Parathyroid adenoma (tissue), 2 donors: ENCODE measurements around the gene PCSK2.

Source experiments
- H2AFZ ChIP-seq: fragments of 300-600 bp; sonication (generic); one replicate; pipeline ENCODE4 v1.7.0; 2017; ENCODE audit warnings: antibody characterized with exemption, mild to moderate bottlenecking
- H3K27ac ChIP-seq: fragments of 300-600 bp; sonication (generic); one replicate; pipeline ENCODE4 v1.7.0; 2017
- H3K27me3 ChIP-seq: fragments of 300-600 bp; sonication (generic); one replicate; pipeline ENCODE4 v1.7.0; 2017; ENCODE audit warnings: low read length; ENCODE audit not compliant: control insufficient read depth, insufficient read depth
- H3K36me3 ChIP-seq: fragments of 300-600 bp; sonication (generic); one replicate; pipeline ENCODE4 v1.7.0; 2017; ENCODE audit warnings: low read length; ENCODE audit not compliant: control insufficient read depth, insufficient read depth
- H3K4me1 ChIP-seq: fragments of 300-600 bp; sonication (generic); one replicate; pipeline ENCODE4 v1.7.0; 2017; ENCODE audit warnings: control low read depth
- H3K4me2 ChIP-seq: fragments of 300-600 bp; sonication (generic); one replicate; pipeline ENCODE4 v1.7.0; 2017; ENCODE audit warnings: low read length
- H3K4me3 ChIP-seq: fragments of 300-600 bp; sonication (generic); one replicate; pipeline ENCODE4 v1.7.0; 2017; ENCODE audit warnings: low read depth, low read length
- H3K79me2 ChIP-seq: fragments of 300-600 bp; sonication (generic); one replicate; pipeline ENCODE4 v1.7.0; 2017; ENCODE audit warnings: control low read depth
- H3K9ac ChIP-seq: fragments of 300-600 bp; sonication (generic); one replicate; pipeline ENCODE4 v1.7.0; 2017; ENCODE audit warnings: mild to moderate bottlenecking
- H3K9me3 ChIP-seq: fragments of 300-600 bp; sonication (generic); one replicate; pipeline ENCODE4 v1.7.0; 2017; ENCODE audit warnings: low read length; ENCODE audit not compliant: control insufficient read depth
- CTCF ChIP-seq: fragments of 300-600 bp; sonication (generic); IDR thresholded peaks from one replicate; pipeline ENCODE4 v1.7.0; 2017; ENCODE audit warnings: antibody characterized with exemption, mild to moderate bottlenecking
- donor health status: primary hyperparathyroidism.

Gene PCSK2

GRCh38 chr20:17470521-17470920 lies 243.7 kb downstream of the PCSK2 start:
- Histone ChIP-seq H3K9me3 (no peaks in the 10 kb centered on the region), H2AFZ (no peak overlapping the region), H3K9ac (no peak overlapping the region), H3K4me3 (no peak overlapping the region), H3K27me3 (no peaks in the 10 kb centered on the region), H3K27ac (no peak overlapping the region), H3K4me1 (no peaks in the 10 kb centered on the region), H3K36me3 (no peaks in the 10 kb centered on the region), H3K4me2 (no peak overlapping the region), H3K79me2 (no peaks in the 10 kb centered on the region)
- TF ChIP-seq CTCF = no peak

GRCh38 chr20:17470973-17471372 lies 244.1 kb downstream of the PCSK2 start:
- Histone ChIP-seq H2AFZ (no peak overlapping the region), H3K4me1 (no peaks in the 10 kb centered on the region), H3K4me3 (no peak overlapping the region), H3K27me3 (no peaks in the 10 kb centered on the region), H3K9ac (no peak overlapping the region), H3K9me3 (no peaks in the 10 kb centered on the region), H3K79me2 (no peaks in the 10 kb centered on the region), H3K27ac (no peak overlapping the region), H3K36me3 (no peaks in the 10 kb centered on the region), H3K4me2 (no peak overlapping the region)
- TF ChIP-seq CTCF = no peak

GRCh38 chr20:17471606-17472187 lies 244.9 kb downstream of the PCSK2 start:
- no peak for TF ChIP-seq CTCF
- H3K4me3 ChIP-seq = no peak overlapping the region

GRCh38 chr20:17473659-17474058 lies 246.8 kb downstream of the PCSK2 start:
- H3K4me3 ChIP-seq = no peak overlapping the region
- H3K27me3 ChIP-seq = no peaks in the 10 kb centered on the region
- no peaks in the 10 kb centered on the region for H3K9me3 ChIP-seq
- H3K36me3 ChIP-seq = no peaks in the 10 kb centered on the region
- H2AFZ ChIP-seq = no peak overlapping the region
- H3K4me2 ChIP-seq = no peak overlapping the region
- no peak overlapping the region for H3K9ac ChIP-seq
- TF ChIP-seq CTCF = no peak
- H3K4me1 ChIP-seq = no peaks in the 10 kb centered on the region
- H3K27ac ChIP-seq = no peak overlapping the region
- no peaks in the 10 kb centered on the region for H3K79me2 ChIP-seq

More at GRCh38 chr20:17471606-17472187, 244.9 kb downstream of the PCSK2 start:
- H2AFZ ChIP-seq = no peak overlapping the region
- H3K27me3 ChIP-seq = no peaks in the 10 kb centered on the region
- no peak overlapping the region for H3K27ac ChIP-seq
- no peaks in the 10 kb centered on the region for H3K4me1 ChIP-seq
- H3K9ac ChIP-seq = no peak overlapping the region
- H3K79me2 ChIP-seq = no peaks in the 10 kb centered on the region
- H3K9me3 ChIP-seq = no peaks in the 10 kb centered on the region
- H3K36me3 ChIP-seq = no peaks in the 10 kb centered on the region
- H3K4me2 ChIP-seq = no peak overlapping the region

GRCh38 chr20:17479063-17479657 lies 252.3 kb downstream of the PCSK2 start:
- no peak overlapping the region for H2AFZ ChIP-seq
- H3K79me2 ChIP-seq = no peaks in the 10 kb centered on the region
- H3K4me3 ChIP-seq = no peak overlapping the region
- no peaks in the 10 kb centered on the region for H3K36me3 ChIP-seq
- no peaks in the 10 kb centered on the region for H3K4me1 ChIP-seq
- H3K9ac ChIP-seq = no peak overlapping the region
- no peaks in the 10 kb centered on the region for H3K27me3 ChIP-seq
- H3K9me3 ChIP-seq = no peaks in the 10 kb centered on the region
- TF ChIP-seq CTCF = no peak
- no peak overlapping the region for H3K27ac ChIP-seq
- no peak overlapping the region for H3K4me2 ChIP-seq
